Amniotic stem cell (primary cell): Measurements from ENCODE around the gene SASS6.
"Not testable (repeated sequence)": the region's sequence is repeated elsewhere in the genome, so short reads cannot be mapped to it uniquely, and the experiment has no call there.

Source experiments
- DNase-seq: peaks from one replicate; lab custom pipeline; 2025; lab: John Stamatoyannopoulos, UW

SASS6 gene

DNA sequence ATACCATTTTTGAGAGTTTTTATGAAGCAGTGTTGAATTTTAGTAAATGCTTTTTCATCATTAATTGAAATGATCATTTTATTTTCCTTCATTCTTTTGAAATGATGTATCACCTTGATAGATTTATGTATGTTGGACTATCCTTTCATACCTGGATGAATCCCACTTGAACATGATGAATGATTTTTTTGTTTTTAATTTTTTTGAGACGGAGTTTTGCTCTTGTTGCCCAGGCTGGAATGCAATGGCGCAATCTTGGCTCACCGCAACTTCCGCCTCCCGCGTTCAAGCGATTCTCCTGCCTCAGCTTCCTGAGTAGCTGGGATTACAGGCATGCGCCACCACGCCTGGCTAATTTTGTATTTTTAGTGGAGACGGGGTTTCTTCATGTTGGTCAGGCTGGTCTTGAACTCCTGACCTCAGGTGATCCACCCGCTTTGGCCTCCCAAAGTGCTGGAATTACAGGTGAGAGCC, 85.5 kb downstream of the SASS6 start:
- DNase-seq = not testable (repeated sequence)

DNA sequence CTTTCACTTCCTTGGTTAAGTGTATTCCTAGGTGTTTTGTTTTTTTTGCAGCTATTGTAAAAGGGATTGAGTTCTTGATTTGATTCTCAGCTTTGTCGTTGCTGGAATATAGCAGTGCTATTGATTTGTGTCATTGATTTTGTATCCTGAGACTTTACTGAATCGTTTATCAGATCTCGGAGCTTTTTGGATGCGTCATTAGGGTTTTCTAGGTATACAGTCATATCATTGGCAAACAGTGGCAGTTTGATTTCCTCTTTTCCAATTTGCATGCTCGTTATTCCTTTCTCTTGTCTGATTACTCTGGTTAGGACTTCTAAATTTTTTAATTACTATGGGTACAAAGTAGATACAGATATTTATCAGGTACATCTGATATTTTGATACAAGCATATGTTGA, 87.5 kb downstream of the SASS6 start:
- DNase-seq = no peak

DNA sequence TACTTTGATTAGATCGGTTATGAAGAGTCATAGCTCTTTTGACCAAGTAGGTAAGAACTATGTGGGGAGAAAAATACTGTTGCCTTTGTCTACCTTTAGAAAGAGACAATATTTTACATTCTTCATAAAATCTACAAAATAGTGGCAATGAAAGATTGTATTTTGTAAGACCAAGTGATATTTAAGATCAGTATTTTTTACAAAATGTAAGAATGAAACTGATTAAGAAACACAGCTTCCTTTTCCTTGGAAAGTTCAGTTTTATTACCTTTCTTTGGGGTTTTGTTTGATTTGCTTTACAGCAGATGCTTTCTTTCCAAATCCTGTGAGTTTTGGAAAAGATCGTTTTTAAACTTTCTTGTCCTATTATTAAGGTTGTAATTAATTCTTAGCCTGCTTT, 93.1 kb downstream of the SASS6 start:
- no peak for DNase-seq

DNA sequence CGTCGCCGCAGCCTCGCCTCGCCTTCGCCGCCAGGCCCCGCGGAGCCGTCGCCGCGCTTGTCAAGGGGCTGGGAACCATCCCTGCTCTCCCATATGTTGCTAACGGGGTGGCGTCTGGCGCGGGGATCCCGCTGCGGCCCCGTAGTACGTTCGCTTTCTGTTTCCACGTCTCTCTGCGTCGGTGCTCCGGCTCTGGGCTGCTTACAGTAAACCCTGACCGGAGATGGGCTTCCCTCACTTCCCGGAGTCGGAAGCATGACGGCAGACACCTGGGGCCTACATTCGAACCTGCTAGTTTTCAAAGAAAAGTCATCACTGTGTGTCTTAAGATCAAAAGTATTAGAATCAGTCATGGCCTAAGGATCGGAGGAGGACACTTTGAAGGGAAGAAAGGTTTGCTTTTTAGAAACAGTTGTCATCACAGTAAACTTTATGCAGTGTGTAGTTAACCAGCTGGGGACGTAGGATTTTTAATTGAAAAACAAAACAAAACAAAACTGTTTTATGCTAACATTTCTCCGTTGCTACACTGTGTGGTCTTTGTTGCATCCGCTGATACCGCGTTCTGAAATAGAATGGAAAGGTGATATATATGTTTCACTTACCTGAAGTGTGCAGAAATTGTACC, 94.0 kb downstream of the SASS6 start:
- DNase-seq = peak; percentile 47

DNA sequence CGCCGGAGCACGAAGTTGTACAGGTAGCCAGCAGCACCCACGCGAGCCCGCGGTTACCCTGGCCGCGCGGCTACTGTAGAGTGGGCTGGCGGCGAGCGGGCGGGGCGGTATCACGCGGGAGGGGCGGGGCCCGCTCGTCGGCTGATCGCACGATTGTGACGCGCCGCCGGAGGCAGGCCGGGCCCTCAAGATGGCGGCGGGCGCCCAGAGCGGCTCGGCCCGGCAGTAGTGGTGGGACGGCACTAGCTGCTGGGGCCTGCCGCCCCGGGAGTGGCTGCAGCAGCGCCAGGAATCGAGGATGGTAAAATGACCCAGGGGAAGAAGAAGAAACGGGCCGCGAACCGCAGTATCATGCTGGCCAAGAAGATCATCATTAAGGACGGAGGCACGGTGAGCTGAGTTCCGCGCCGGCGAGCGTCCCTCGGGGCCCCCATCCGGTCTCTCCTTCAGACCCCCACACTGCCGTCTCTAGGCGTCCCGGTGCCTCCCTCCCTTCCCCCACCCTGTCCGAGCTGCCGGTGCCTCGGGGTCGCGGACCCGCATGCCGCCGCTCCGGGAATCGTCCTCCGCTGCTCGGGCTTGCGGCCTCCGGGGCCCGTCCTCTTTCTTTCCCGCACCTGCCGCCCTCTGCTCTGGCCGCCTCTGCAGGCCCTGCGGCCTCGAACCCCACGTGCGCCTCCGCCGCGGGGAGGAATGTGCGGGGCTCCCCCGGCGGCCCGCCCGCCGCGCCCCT, 94.6 kb downstream of the SASS6 start:
- DNase-seq = peak; percentile 67

DNA sequence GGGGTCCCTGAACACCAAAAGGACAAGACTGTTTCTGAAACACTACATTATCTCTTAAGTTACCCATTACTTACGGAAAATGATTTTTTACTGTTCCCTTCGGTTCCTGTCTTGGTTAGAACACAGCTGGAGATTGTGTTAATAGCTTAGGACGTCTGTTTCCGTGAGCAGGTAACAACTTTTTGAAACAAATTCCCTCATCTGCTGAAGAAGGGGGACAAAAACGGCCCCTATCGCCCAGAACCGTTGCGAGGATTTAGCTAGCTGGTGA, 95.1 kb downstream of the SASS6 start:
- DNase-seq = no peak

DNA sequence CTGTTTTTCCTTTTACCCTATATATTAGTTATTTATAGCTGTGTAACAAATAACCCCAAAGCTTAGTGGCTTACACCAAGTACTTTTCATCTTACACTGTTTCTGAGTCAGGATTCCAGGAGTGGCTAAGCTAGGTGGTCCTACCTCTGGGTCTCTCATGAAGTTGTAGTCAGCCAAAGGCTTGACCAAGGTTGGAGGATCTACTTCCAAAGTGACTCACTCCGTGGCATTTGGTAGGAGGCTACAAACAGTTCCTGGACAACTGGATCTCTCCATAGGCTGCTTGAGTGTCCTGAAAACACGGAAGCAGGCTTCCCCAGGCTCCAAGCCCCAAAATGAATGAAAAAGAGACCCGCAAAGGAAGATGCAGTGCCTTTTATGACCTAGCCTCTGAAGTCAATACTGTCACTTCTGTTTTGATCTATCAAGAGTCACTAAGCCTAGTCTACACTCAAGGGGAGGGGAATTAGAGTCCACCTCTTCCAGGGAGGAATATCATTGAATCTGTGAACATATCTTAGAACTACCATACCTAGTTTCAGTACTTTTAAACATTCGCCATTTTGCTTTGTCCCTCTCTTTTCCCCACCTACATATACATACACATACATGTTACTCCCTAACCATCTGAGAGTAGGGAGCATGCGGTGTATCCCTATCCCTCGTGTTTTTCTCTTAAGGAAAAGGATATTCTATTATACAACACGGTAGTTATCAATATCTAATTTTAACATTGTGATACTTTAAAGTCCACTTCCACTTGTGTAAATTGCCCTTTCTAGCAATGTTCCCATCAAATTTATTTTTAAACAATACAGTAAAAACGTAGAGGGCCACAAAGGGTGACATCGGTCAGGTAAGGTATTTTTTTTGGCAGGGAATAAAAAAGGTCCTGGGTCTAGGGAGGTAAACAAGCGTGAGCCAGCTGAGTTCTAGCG, 95.7 kb downstream of the SASS6 start:
- DNase-seq = no peak

DNA sequence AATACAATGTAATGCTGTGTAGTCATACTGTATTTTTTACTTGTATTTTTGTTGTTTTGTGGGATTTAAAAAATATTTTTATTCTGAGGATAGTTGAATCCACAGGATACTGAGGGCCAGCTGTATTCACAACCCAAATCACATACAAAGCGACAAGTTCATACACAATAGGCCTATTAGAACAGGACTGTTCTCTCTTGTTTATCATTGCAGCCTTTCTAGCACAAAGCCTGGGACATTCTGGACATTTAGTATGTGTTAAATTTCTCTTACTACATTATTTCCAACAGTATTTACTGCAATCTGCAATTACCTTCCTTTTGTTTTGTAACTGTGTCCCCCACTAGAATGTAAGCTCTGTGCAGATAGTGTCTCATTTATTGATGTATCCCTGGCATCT, 97.5 kb downstream of the SASS6 start:
- no peak for DNase-seq

DNA sequence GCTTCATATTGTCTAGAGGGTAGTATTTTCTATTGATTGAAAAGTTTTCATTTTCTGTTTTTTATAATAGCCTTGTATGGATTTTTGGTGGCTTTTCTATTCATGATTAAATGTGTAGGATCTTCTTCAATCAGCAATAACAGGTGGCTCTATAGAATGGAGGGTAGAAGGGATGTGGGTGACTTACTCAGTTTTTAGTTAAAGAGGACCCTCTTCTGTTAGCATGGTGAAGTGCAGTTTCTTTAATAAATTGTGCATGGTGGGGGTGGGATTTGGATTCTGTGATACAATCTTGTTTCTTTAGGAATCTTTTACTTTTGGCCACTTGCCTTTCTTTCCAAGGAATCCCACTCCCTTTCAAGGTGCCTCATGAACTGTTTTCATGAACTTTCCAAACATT, 98.3 kb downstream of the SASS6 start:
- DNase-seq = no peak
